Activated T-cell treated with anti-CD3 and anti-CD28 coated beads for 1 hour (primary cell): ENCODE results near the gene MAGI1.
"Not testable (repeated sequence)": the region's sequence is repeated elsewhere in the genome, so short reads cannot be mapped to it uniquely, and the experiment has no call there.

Experiments used
- DNase-seq: peaks from one replicate; pipeline ENCODE4 v3.0.0-alpha.2; 2020; ENCODE audit warnings: low read depth

MAGI1 gene

GRCh38 chr3:65873869-65874268 lies 164.8 kb downstream of the MAGI1 start:
- DNase-seq, result no peak

DNA sequence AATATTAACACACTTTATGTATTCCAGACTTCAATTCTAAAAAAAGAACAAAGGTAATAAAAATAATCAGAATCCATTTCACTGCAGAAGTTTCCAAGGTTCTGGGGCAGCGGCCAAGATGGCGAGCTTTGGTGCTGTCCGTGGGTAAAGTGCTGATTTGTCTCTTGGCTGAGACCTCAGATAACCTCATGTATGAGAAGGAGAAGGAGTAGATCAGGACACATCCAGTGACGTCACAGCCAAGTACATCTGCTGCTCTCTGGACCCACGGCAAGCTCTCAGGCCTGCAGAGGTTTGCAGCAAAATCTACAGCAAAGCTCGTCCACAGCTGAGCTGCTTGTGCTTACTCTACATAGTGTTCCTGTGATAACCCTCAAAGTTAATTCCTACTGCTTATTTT lies 165.7 kb downstream of the MAGI1 start:
- DNase-seq, result no peak

GRCh38 chr3:65871305-65872141 lies 167.2 kb downstream of the MAGI1 start:
- no peak for DNase-seq

- no peak for DNase-seq
These were observed 168.9 kb downstream of the MAGI1 start for GRCh38 chr3:65869798-65870197.

- no peak for DNase-seq
These were observed 171.1 kb downstream of the MAGI1 start for GRCh38 chr3:65867463-65868210.

- no peak for DNase-seq
These were observed 174.3 kb downstream of the MAGI1 start for GRCh38 chr3:65864357-65864904.

GRCh38 chr3:65861718-65862117 lies 177.0 kb downstream of the MAGI1 start:
- DNase-seq, result no peak

DNA sequence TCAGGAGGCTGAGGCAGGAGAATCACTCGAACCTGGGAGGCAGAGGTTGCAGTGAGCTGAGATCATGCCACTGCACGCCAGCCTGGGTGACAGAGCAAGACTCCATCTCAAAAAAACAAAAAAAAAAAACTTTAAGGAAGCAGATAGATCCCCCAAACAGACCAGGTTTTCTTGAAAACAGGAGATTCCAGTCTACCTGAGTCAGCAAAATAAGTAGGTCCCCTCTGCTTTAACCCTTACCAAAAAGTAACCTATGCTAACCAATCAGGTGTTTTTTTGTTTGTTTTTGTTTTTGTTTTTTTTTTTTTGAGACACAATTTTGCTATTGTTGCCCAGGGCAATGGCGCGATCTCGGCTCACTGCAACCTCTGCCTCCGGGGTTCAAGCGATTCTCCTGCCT lies 179.1 kb downstream of the MAGI1 start:
- not testable (repeated sequence) for DNase-seq

DNA sequence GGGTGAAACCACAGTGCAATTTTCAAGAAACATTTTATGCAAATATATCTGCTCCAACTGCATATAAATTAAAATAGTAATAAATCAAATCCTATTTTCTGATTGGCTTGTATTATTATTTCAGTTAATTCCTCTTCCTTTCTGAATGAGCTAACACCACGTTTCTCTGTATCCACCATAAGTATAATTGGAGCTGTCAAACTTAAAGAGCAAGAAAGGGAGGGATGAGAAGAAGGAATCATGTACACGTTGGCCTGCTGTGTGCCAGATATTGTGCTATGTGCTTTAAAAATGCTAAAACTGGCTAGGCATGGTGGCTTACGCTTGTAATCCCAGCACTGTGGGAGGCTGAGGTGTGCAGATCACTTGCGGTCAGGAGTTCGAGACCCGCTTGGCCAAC lies 180.0 kb downstream of the MAGI1 start:
- no peak for DNase-seq

DNA sequence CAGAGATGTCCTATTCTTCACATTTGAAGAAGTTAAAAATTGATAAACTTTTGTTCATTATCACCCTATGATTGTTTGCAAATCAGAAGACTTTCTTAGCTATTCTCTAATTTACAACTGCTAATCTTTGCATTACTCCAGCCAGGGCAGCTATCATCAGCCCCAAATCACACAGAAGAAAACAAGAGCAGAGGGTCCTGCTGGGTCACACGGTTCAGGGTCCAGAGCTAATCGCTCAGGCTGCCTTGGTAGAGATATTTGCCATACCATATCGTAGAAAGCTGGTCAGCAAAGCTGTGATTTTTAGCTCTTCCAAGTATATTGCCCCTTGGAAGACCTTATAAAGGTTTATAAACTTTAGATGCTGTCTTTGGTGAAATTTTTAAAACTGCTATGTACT lies 181.4 kb downstream of the MAGI1 start:
- no peak for DNase-seq

- DNase-seq, result no peak
These were observed 181.8 kb downstream of the MAGI1 start for GRCh38 chr3:65856907-65857306.

GRCh38 chr3:65855370-65856100 lies 183.2 kb downstream of the MAGI1 start:
- DNase-seq, result no peak

- no peak for DNase-seq
These were observed 184.0 kb downstream of the MAGI1 start for GRCh38 chr3:65854606-65855304.

DNA sequence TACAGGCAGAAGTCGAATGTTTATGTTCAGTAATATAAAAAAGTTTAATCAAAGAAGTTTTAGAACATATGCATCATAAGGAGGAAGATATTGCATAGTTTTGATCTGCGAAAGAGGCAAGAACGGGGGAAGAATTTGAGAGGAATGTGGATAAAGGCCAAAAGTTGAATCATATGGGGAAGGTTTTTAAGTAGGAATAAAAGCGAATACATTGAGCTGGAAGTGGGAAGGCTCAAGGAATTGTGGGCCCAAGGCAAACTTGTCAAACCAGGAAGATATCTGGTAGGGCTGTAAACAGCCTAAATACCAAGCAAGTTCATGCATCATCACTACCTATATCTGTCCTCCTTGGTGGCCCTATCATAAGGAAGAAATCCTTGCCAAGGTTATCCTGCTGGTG lies 186.9 kb downstream of the MAGI1 start:
- DNase-seq, result no peak

- no peak for DNase-seq
These were observed 188.5 kb downstream of the MAGI1 start for GRCh38 chr3:65850261-65850660.

DNA sequence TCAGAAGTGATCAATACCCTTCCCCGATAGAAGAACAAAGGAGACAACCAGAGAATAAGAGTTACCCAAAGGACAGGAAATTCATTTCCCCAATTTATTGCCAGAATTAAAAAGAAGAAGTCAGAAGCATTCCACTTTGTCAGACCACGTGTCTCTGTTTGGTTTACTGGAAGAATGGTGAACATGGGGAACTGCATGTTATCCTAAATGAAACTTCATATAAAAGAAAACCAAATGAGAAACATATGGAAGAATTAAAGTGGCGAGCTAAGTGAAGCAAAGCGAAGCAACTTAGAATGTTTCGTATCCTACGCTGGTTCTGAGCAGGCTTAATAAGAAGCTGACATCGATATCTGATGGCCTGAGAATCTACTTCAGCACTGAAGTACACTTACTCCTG lies 190.7 kb downstream of the MAGI1 start:
- no peak for DNase-seq

GRCh38 chr3:65846936-65847335 lies 191.8 kb downstream of the MAGI1 start:
- DNase-seq, result no peak

- DNase-seq, result no peak
These were observed 194.3 kb downstream of the MAGI1 start for GRCh38 chr3:65844370-65844769.

- DNase-seq, result no peak
These were observed 195.0 kb downstream of the MAGI1 start for GRCh38 chr3:65843732-65844131.

DNA sequence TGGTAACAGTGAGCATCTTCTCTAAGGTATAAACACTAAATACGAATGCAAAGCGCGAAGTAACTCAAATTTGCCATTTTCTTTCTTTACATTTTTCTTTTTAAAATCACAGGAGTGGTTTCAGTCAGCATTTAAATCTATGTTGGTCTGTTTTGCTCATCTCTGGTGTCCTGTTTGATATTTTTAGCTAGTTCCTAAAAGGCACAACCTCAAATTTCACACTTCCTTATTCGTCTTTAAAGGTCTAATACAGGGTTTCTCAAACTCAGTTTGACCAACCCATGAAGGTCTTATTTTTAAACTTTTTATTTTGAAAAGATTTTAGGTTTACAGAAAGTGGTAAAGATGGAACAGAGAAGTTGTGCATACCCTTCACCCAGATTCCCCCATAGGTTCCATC lies 201.1 kb downstream of the MAGI1 start:
- DNase-seq, result no peak

DNA sequence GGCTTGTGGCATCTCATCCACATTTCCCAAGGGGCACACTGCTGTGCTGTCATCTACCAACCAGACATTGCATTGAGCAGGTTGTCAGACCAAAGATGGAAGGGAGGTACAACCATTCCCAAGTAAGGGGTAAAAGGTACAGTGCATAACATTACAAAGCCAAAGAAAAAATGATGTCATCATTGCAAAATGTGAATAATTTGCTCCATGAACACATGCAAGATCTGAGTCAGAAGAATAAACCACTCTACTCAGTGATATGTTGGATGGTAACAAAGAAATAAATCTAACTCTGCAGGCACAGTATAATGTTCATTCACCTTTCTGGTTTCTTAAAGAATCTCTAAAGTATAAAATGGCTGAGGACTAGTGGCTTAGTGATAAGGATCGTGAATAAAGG lies 202.7 kb downstream of the MAGI1 start:
- DNase-seq, result no peak
